Measurements from ENCODE around the gene TRPM7. TPM values are rescaled to one million over a fixed set of nuclear protein-coding genes. Genes with fewer than 3 reads are reported as not detected.

Gene TRPM7
- total and polyA plus RNA-seq, 9 donors, result 12.4 to 57.2 (median 40.4) TPM

GRCh38 chr15:50549326-50549725 is 137.3 kb downstream of the TRPM7 start:
- DNase-seq, result no peak
- Histone ChIP-seq H3K4me3 (no peak overlapping the region), H3K36me3 (no peaks in the 10 kb centered on the region), H3K4me1 (ENCODE audit: insufficient read depth) (no peaks in the 10 kb centered on the region), H3K9me3 (no peaks in the 10 kb centered on the region), H3K27ac (no peak overlapping the region), H3K27me3 (no peaks in the 10 kb centered on the region)
- 74 to 82% (median 75%) methylated on average over 7 of the region's 7 CpGs for WGBS, 3 donors
- intact Hi-C loops (cut with DNase I), result no loop called here
- no peak for TF ChIP-seq EP300 (IDR thresholded peaks at IDR 0.05)
- TF ChIP-seq CTCF (IDR thresholded peaks at IDR 0.05), result no peak
- no peak for TF ChIP-seq POLR2A (IDR thresholded peaks at IDR 0.05)

- no peaks in the 10 kb centered on the region for H3K9me3 ChIP-seq
- no peak within 1 kb of the TSS for H3K27ac ChIP-seq
- no peak for DNase-seq
- no peaks in the 10 kb centered on the region for H3K4me1 ChIP-seq (ENCODE audit: insufficient read depth)
- no peaks in the 10 kb centered on the region for H3K27me3 ChIP-seq
- H3K36me3 ChIP-seq, result no peaks in the 10 kb centered on the region
- TF ChIP-seq EP300 (IDR thresholded peaks at IDR 0.05) (no peak), POLR2A (IDR thresholded peaks at IDR 0.05) (no peak), CTCF (IDR thresholded peaks at IDR 0.05) (no peak)
- H3K4me3 ChIP-seq, result no peak within 1 kb of the TSS
- intact Hi-C loops (cut with DNase I), result no loop called here
- 87 to 92% (median 87%) methylated on average over 5 of the region's 5 CpGs for WGBS, 3 donors
Measured at GRCh38 chr15:50546566-50546965, 140.0 kb downstream of the TRPM7 start, which contains the start of gene USP50. Gene USP50, minus strand, starts transcription at chr15:50546666. Its CDS starts 141 bp downstream, at chr15:50546525.

GRCh38 chr15:50544368-50544767 is 142.2 kb downstream of the TRPM7 start:
- Histone ChIP-seq H3K4me3 (no peak overlapping the region), H3K9me3 (no peaks in the 10 kb centered on the region), H3K27ac (no peak overlapping the region), H3K36me3 (no peaks in the 10 kb centered on the region), H3K27me3 (no peaks in the 10 kb centered on the region), H3K4me1 (ENCODE audit: insufficient read depth) (no peaks in the 10 kb centered on the region)
- intact Hi-C loops (cut with DNase I), result no loop called here
- 52 to 76% (median 61%) methylated on average over 5 of the region's 5 CpGs for WGBS, 3 donors
- no peak for DNase-seq
- TF ChIP-seq CTCF (IDR thresholded peaks at IDR 0.05), result no peak
- TF ChIP-seq POLR2A (IDR thresholded peaks at IDR 0.05), result no peak
- no peak for TF ChIP-seq EP300 (IDR thresholded peaks at IDR 0.05)

GRCh38 chr15:50543556-50543955 is 143.0 kb downstream of the TRPM7 start:
- Histone ChIP-seq H3K27me3 (no peaks in the 10 kb centered on the region), H3K4me1 (ENCODE audit: insufficient read depth) (no peaks in the 10 kb centered on the region), H3K9me3 (no peaks in the 10 kb centered on the region), H3K27ac (no peak overlapping the region), H3K36me3 (no peaks in the 10 kb centered on the region), H3K4me3 (no peak overlapping the region)
- no peak for DNase-seq
- TF ChIP-seq EP300 (IDR thresholded peaks at IDR 0.05) (no peak), CTCF (IDR thresholded peaks at IDR 0.05) (no peak), POLR2A (IDR thresholded peaks at IDR 0.05) (no peak)
- 85 to 88% (median 87%) methylated on average over 3 of the region's 3 CpGs for WGBS, 3 donors
- intact Hi-C loops (cut with DNase I), result no loop called here

- no peak for DNase-seq
- intact Hi-C loops (cut with DNase I), result no loop called here
- WGBS, 3 donors, result 29 to 46% (median 41%) methylated on average over 2 of the region's 2 CpGs
Measured at GRCh38 chr15:50542887-50543210, 143.7 kb downstream of the TRPM7 start.

More at GRCh38 chr15:50542887-50543210, 143.7 kb downstream of the TRPM7 start:
- TF ChIP-seq EP300 (IDR thresholded peaks at IDR 0.05) (no peak), POLR2A (IDR thresholded peaks at IDR 0.05) (no peak), CTCF (IDR thresholded peaks at IDR 0.05) (no peak)
- H3K4me1 ChIP-seq (ENCODE audit: insufficient read depth), result no peaks in the 10 kb centered on the region
- H3K4me3 ChIP-seq, result no peak overlapping the region
- H3K27me3 ChIP-seq, result no peaks in the 10 kb centered on the region
- H3K27ac ChIP-seq, result no peak overlapping the region
- no peaks in the 10 kb centered on the region for H3K9me3 ChIP-seq
- no peaks in the 10 kb centered on the region for H3K36me3 ChIP-seq
